ENCODE measurements around the gene GRM1. TPM values are rescaled to one million over a fixed set of nuclear protein-coding genes. Genes with fewer than 3 reads are reported as not detected.

GRM1 gene
- total RNA-seq, 1 donor from 2014 or later, result 0.05 TPM

GRCh38 chr6:146077992-146078391, 49.1 kb downstream of the GRM1 start:
- Mint-ChIP-seq H3K9me3 (ENCODE audit: unreplicated experiment) (no peaks in the 10 kb centered on the region), H3K4me3 (ENCODE audit: unreplicated experiment) (no peak overlapping the region), H3K36me3 (ENCODE audit: low read depth, unreplicated experiment) (no peaks in the 10 kb centered on the region), H3K27me3 (ENCODE audit: low read depth, unreplicated experiment) (no peaks in the 10 kb centered on the region), H3K4me1 (ENCODE audit: low read depth, unreplicated experiment) (no peaks in the 10 kb centered on the region), H3K27ac (ENCODE audit: unreplicated experiment) (no peak overlapping the region)
- H2AFZ ChIP-seq (ENCODE audit: low read depth, low read length), result no peak overlapping the region
- H3K9me3 ChIP-seq (ENCODE audit: insufficient read depth, low read depth, low read length), result peaks cover 3% of the 10 kb centered on the region
- no peaks in the 10 kb centered on the region for H3K36me3 ChIP-seq (ENCODE audit: insufficient read depth, low read length)
- H3K27ac ChIP-seq (ENCODE audit: low read depth, low read length), result no peak overlapping the region
- no peak overlapping the region for H3K9ac ChIP-seq (ENCODE audit: low read length)
- TF ChIP-seq EZH2 (IDR thresholded peaks at IDR 0.05; ENCODE audit: insufficient read depth, low read length) (no peak), CTCF (IDR thresholded peaks at IDR 0.05; ENCODE audit: insufficient read depth, low read depth, low read length) (no peak)
- no peak overlapping the region for H3K4me2 ChIP-seq (ENCODE audit: low read length)
- no peak overlapping the region for H3K4me3 ChIP-seq (ENCODE audit: insufficient read depth, low read depth, low read length)
- H3K79me2 ChIP-seq (ENCODE audit: insufficient read depth, low read length), result no peaks in the 10 kb centered on the region
- no peaks in the 10 kb centered on the region for H3K4me1 ChIP-seq (ENCODE audit: insufficient read depth, low read length)
- DNase-seq (ENCODE audit: low read depth) (no peak), FAIRE-seq (no peak)
- no peaks in the 10 kb centered on the region for H3K27me3 ChIP-seq (ENCODE audit: insufficient read depth, low read length)
- H4K20me1 ChIP-seq (ENCODE audit: insufficient read depth, low read length), result no peaks in the 10 kb centered on the region

- H3K27me3 Mint-ChIP-seq (ENCODE audit: low read depth, unreplicated experiment), result no peaks in the 10 kb centered on the region
- H3K4me3 ChIP-seq (ENCODE audit: insufficient read depth, low read depth, low read length), result no peak overlapping the region
- peaks cover 15% of the 10 kb centered on the region for H3K4me1 Mint-ChIP-seq (ENCODE audit: low read depth, unreplicated experiment)
- no peaks in the 10 kb centered on the region for H3K36me3 ChIP-seq (ENCODE audit: insufficient read depth, low read length)
- H3K27me3 ChIP-seq (ENCODE audit: insufficient read depth, low read length), result no peaks in the 10 kb centered on the region
- H3K9me3 ChIP-seq (ENCODE audit: insufficient read depth, low read depth, low read length), result no peaks in the 10 kb centered on the region
- no peak overlapping the region for H3K4me2 ChIP-seq (ENCODE audit: low read length)
- no peaks in the 10 kb centered on the region for H3K4me1 ChIP-seq (ENCODE audit: insufficient read depth, low read length)
- H3K36me3 Mint-ChIP-seq (ENCODE audit: low read depth, unreplicated experiment), result no peaks in the 10 kb centered on the region
- no peak overlapping the region for H3K27ac Mint-ChIP-seq (ENCODE audit: unreplicated experiment)
- H2AFZ ChIP-seq (ENCODE audit: low read depth, low read length), result no peak overlapping the region
- no peak overlapping the region for H3K27ac ChIP-seq (ENCODE audit: low read depth, low read length)
- H3K79me2 ChIP-seq (ENCODE audit: insufficient read depth, low read length), result no peaks in the 10 kb centered on the region
- DNase-seq (ENCODE audit: low read depth) (no peak), FAIRE-seq (no peak)
- no peak for TF ChIP-seq CTCF (IDR thresholded peaks at IDR 0.05; ENCODE audit: insufficient read depth, low read depth, low read length)
- TF ChIP-seq EZH2 (IDR thresholded peaks at IDR 0.05; ENCODE audit: insufficient read depth, low read length), result no peak
- H3K9ac ChIP-seq (ENCODE audit: low read length), result no peak overlapping the region
- no peak overlapping the region for H3K4me3 Mint-ChIP-seq (ENCODE audit: unreplicated experiment)
- peaks cover 2% of the 10 kb centered on the region for H3K9me3 Mint-ChIP-seq (ENCODE audit: unreplicated experiment)
- no peaks in the 10 kb centered on the region for H4K20me1 ChIP-seq (ENCODE audit: insufficient read depth, low read length)
These were observed 58.5 kb downstream of the GRM1 start for GRCh38 chr6:146087386-146087785.

GRCh38 chr6:146090474-146090873, 61.6 kb downstream of the GRM1 start:
- H3K4me3 Mint-ChIP-seq (ENCODE audit: unreplicated experiment), result no peak overlapping the region
- H3K36me3 ChIP-seq (ENCODE audit: insufficient read depth, low read length), result no peaks in the 10 kb centered on the region
- no peaks in the 10 kb centered on the region for H3K79me2 ChIP-seq (ENCODE audit: insufficient read depth, low read length)
- H3K4me3 ChIP-seq (ENCODE audit: insufficient read depth, low read depth, low read length), result no peak overlapping the region
- H3K27me3 Mint-ChIP-seq (ENCODE audit: low read depth, unreplicated experiment), result no peaks in the 10 kb centered on the region
- no peak for TF ChIP-seq CTCF (IDR thresholded peaks at IDR 0.05; ENCODE audit: insufficient read depth, low read depth, low read length)
- TF ChIP-seq EZH2 (IDR thresholded peaks at IDR 0.05; ENCODE audit: insufficient read depth, low read length), result no peak
- no peak overlapping the region for H2AFZ ChIP-seq (ENCODE audit: low read depth, low read length)
- H3K9ac ChIP-seq (ENCODE audit: low read length), result no peak overlapping the region
- H3K27me3 ChIP-seq (ENCODE audit: insufficient read depth, low read length), result no peaks in the 10 kb centered on the region
- no peaks in the 10 kb centered on the region for H3K4me1 ChIP-seq (ENCODE audit: insufficient read depth, low read length)
- no peaks in the 10 kb centered on the region for H3K9me3 ChIP-seq (ENCODE audit: insufficient read depth, low read depth, low read length)
- H4K20me1 ChIP-seq (ENCODE audit: insufficient read depth, low read length), result no peaks in the 10 kb centered on the region
- FAIRE-seq (no peak), DNase-seq (ENCODE audit: low read depth) (peak; percentile 60)
- peak overlapping the region; percentile 59 for H3K27ac Mint-ChIP-seq (ENCODE audit: unreplicated experiment)
- no peaks in the 10 kb centered on the region for H3K36me3 Mint-ChIP-seq (ENCODE audit: low read depth, unreplicated experiment)
- H3K27ac ChIP-seq (ENCODE audit: low read depth, low read length), result no peak overlapping the region
- peaks cover 2% of the 10 kb centered on the region for H3K9me3 Mint-ChIP-seq (ENCODE audit: unreplicated experiment)
- H3K4me1 Mint-ChIP-seq (ENCODE audit: low read depth, unreplicated experiment), result peaks cover 17% of the 10 kb centered on the region
- H3K4me2 ChIP-seq (ENCODE audit: low read length), result no peak overlapping the region

Measured in astrocyte (in vitro differentiated cells and primary cell).